GM12892 (cell line): Measurements from ENCODE around the gene MMP21.

Source experiments
- DNase-seq: peaks from one replicate; pipeline ENCODE4 v3.0.0; 2011; ENCODE audit not compliant: insufficient read length
- FAIRE-seq: peaks from 2 replicates; lab custom pipeline; 2011; peaks lifted over from hg19 to GRCh38; lab: Jason Lieb, UNC
- POLR2A ChIP-seq: IDR thresholded peaks from 2 replicates; pipeline ENCODE4 v1.6.1; 2011; ENCODE audit warnings: low read depth, low read length, control low read depth
- POLR2AphosphoS5 ChIP-seq: IDR thresholded peaks from 2 replicates; pipeline ENCODE4 v1.6.1; 2011; ENCODE audit warnings: low read depth, low read length, control low read depth
- TAF1 ChIP-seq: IDR thresholded peaks from 2 replicates; pipeline ENCODE4 v1.6.1; 2011; ENCODE audit warnings: low read depth, mild to moderate bottlenecking, control low read depth, low read length, borderline replicate concordance

Gene MMP21

GRCh38 chr10:125783957-125784356, 8.3 kb upstream of the MMP21 start:
- no peak for TF ChIP-seq POLR2AphosphoS5
- no peak for TF ChIP-seq POLR2A
- TF ChIP-seq TAF1: no peak
- DNase-seq: no peak
- FAIRE-seq: peak; percentile 46

GRCh38 chr10:125783408-125783807, 7.8 kb upstream of the MMP21 start:
- FAIRE-seq (no peak), DNase-seq (no peak)
- TF ChIP-seq POLR2A: no peak
- TF ChIP-seq TAF1: no peak
- TF ChIP-seq POLR2AphosphoS5: no peak

- DNase-seq: no peak
- no peak for TF ChIP-seq POLR2A
- no peak for TF ChIP-seq TAF1
- TF ChIP-seq POLR2AphosphoS5: no peak
- no peak for FAIRE-seq
Measured at GRCh38 chr10:125782616-125783015, 7.0 kb upstream of the MMP21 start.

GRCh38 chr10:125782054-125782453, 6.4 kb upstream of the MMP21 start:
- FAIRE-seq: no peak

GRCh38 chr10:125781374-125781773, 5.8 kb upstream of the MMP21 start:
- TF ChIP-seq POLR2AphosphoS5: no peak
- TF ChIP-seq POLR2A: no peak
- TF ChIP-seq TAF1: no peak
- DNase-seq: no peak
- no peak for FAIRE-seq

More at GRCh38 chr10:125782054-125782453, 6.4 kb upstream of the MMP21 start:
- no peak for TF ChIP-seq TAF1
- TF ChIP-seq POLR2A: no peak
- TF ChIP-seq POLR2AphosphoS5: no peak
- DNase-seq: no peak

GRCh38 chr10:125779403-125780327, 4.0 kb upstream of the MMP21 start:
- DNase-seq (no peak), FAIRE-seq (no peak)
- no peak for TF ChIP-seq TAF1
- TF ChIP-seq POLR2AphosphoS5: no peak
- TF ChIP-seq POLR2A: no peak

- FAIRE-seq: no peak
- TF ChIP-seq POLR2A (no peak), POLR2AphosphoS5 (no peak), TAF1 (no peak)
- no peak for DNase-seq
Measured at GRCh38 chr10:125778556-125778955, 2.9 kb upstream of the MMP21 start.

GRCh38 chr10:125777806-125778205, 2.2 kb upstream of the MMP21 start:
- TF ChIP-seq POLR2AphosphoS5 (no peak), POLR2A (no peak), TAF1 (no peak)
- DNase-seq (no peak), FAIRE-seq (no peak)

- FAIRE-seq: no peak
- DNase-seq: no peak
- no peak for TF ChIP-seq POLR2AphosphoS5
- no peak for TF ChIP-seq TAF1
- TF ChIP-seq POLR2A: no peak
Measured at GRCh38 chr10:125774581-125775191, 935 bp downstream of the MMP21 start.

GRCh38 chr10:125773687-125774543, 1.7 kb downstream of the MMP21 start:
- no peak for FAIRE-seq
- DNase-seq: no peak
- TF ChIP-seq POLR2A (no peak), POLR2AphosphoS5 (no peak), TAF1 (no peak)

- TF ChIP-seq POLR2AphosphoS5 (no peak), POLR2A (no peak), TAF1 (no peak)
- no peak for FAIRE-seq
Measured at GRCh38 chr10:125772864-125773180, 2.8 kb downstream of the MMP21 start.

GRCh38 chr10:125772112-125772863, 3.3 kb downstream of the MMP21 start:
- TF ChIP-seq POLR2AphosphoS5 (no peak), POLR2A (no peak), TAF1 (no peak)
- FAIRE-seq (no peak), DNase-seq (no peak)

More at GRCh38 chr10:125772864-125773180, 2.8 kb downstream of the MMP21 start:
- no peak for DNase-seq
